Activated T-helper 17 cell treated with anti-CD3 and anti-CD28 coated beads, Interleukin-2, amount 50 U/mL, for 72 hours (primary cell): ENCODE results near the gene SLC6A18. TPM values are rescaled to one million over a fixed set of nuclear protein-coding genes. Genes with fewer than 3 reads are reported as not detected.

Experiments
- ATAC-seq: fragments of 150-1000 bp; cut with Tn5 transposase; replicated peaks from 2 replicates; pipeline ENCODE4 v1.10.0; 2021; ENCODE audit warnings: mild to moderate bottlenecking, moderate library complexity
- H3K27ac Mint-ChIP-seq: one replicate; pipeline ENCODE4 v1.8.0; 2022; ENCODE audit warnings: mixed read lengths
- H3K27me3 Mint-ChIP-seq: one replicate; pipeline ENCODE4 v1.8.0; 2022; ENCODE audit warnings: mixed read lengths
- H3K36me3 Mint-ChIP-seq: one replicate; pipeline ENCODE4 v1.8.0; 2022; ENCODE audit warnings: low read depth, mild to moderate bottlenecking, mixed read lengths
- H3K4me1 Mint-ChIP-seq: one replicate; pipeline ENCODE4 v1.8.0; 2022; ENCODE audit warnings: mixed read lengths
- H3K4me3 Mint-ChIP-seq: one replicate; pipeline ENCODE4 v1.8.0; 2022; ENCODE audit warnings: mild to moderate bottlenecking, mixed read lengths
- H3K9me3 Mint-ChIP-seq: one replicate; pipeline ENCODE4 v1.8.0; 2022; ENCODE audit warnings: mixed read lengths
- total RNA-seq, 2 donors: library from RNA; stranded (reverse); gene quantifications; one replicate each; pipeline ENCODE4 v1.2.3, GENCODE V29; 2022

The SLC6A18 gene
- total RNA-seq, 2 donors from 2014 or later: not detected

DNA sequence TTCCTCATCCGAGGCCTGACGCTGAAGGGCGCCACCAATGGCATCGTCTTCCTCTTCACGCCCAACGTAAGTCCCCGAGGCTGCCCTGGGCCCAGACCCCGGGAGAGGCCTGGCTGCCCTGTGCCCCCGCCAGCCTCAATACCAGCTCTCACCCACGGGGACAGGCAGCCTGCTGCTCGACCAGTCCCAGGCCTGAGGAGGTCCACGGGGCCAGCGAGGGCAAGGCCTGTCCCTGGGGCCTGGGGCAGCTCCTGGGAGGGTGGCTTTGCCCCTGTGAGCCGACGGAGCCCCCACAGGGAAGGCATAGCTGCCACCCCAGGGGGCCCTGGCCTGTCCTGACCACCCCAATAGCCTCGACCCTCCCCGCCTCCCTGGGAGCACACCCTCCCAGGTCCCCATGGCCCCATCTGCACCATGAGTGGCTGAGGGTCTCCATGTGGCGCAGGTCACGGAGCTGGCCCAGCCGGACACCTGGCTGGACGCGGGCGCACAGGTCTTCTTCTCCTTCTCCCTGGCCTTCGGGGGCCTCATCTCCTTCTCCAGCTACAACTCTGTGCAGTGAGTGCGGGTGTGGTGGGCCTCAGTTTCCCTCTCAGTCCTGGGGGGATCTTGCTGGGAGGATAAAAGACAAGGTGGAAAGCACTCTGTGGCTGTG, 11.5 kb upstream of the SLC6A18 start:
- H3K27me3 Mint-ChIP-seq: no peaks in the 10 kb centered on the region
- no peak for ATAC-seq
- H3K4me3 Mint-ChIP-seq: no peak overlapping the region

DNA sequence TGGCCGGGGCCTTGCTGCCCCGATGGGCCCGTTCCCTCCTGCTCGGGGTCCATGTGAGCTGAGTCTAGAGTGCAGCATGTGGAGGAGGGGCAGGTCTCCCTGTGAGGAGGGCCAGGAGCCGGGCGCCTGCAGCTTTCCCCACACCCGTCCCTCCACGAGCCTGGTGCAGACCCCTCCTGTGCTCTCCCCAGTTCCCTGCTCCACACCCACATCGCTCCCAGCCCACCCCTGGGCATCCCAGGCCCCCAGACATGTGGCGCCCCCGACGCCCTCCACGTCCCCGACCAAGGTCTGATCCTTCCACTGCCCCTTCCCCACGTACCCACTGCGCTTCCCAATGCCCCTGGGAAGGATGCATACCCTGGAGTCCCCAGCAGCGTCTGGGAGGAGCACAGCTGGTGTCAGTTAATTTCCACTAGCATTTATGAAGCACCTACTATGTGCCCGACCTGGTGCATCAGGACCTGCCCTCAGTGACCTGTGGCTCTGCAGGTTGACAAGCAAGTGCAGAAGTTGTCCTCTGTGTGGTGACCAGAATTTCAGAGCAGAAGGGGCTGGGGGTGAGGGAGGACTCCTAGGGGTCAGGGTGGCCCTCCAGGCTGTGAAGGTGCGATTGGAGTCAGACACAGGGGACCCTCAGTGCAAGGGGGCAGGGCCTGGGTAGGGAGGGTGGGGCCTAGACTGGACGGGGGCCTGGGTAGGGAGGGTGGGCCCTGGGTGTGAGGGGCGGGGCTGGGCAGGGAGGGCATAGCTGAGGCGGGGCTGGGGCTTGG, 10.8 kb upstream of the SLC6A18 start:
- H3K27me3 Mint-ChIP-seq: no peaks in the 10 kb centered on the region
- H3K36me3 Mint-ChIP-seq: no peaks in the 10 kb centered on the region
- no peaks in the 10 kb centered on the region for H3K9me3 Mint-ChIP-seq
- H3K4me1 Mint-ChIP-seq: no peaks in the 10 kb centered on the region
- no peak overlapping the region for H3K27ac Mint-ChIP-seq
- H3K4me3 Mint-ChIP-seq: no peak overlapping the region
- no peak for ATAC-seq

More for the DNA sequence above, 11.5 kb upstream of the SLC6A18 start:
- no peaks in the 10 kb centered on the region for H3K4me1 Mint-ChIP-seq
- H3K27ac Mint-ChIP-seq: no peak overlapping the region
- H3K9me3 Mint-ChIP-seq: no peaks in the 10 kb centered on the region
- H3K36me3 Mint-ChIP-seq: no peaks in the 10 kb centered on the region

DNA sequence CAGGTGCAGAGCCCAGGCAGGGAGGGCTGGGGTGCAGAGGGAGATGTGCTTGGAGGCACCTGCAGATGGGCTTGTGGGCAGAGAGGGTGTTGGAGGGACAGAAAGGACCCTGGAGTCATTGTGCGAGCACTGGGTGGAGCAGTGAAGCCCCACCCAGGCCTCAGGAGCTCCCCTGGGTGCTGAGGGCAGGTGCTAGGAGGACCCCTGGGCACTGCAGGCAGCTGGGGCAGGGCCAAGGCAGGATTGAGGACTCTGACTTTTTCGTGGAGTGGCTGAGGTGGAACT, 10.3 kb upstream of the SLC6A18 start:
- no peaks in the 10 kb centered on the region for H3K9me3 Mint-ChIP-seq
- no peaks in the 10 kb centered on the region for H3K27me3 Mint-ChIP-seq
- no peaks in the 10 kb centered on the region for H3K36me3 Mint-ChIP-seq
- no peak overlapping the region for H3K4me3 Mint-ChIP-seq
- no peak for ATAC-seq
- H3K4me1 Mint-ChIP-seq: no peaks in the 10 kb centered on the region
- no peak overlapping the region for H3K27ac Mint-ChIP-seq

DNA sequence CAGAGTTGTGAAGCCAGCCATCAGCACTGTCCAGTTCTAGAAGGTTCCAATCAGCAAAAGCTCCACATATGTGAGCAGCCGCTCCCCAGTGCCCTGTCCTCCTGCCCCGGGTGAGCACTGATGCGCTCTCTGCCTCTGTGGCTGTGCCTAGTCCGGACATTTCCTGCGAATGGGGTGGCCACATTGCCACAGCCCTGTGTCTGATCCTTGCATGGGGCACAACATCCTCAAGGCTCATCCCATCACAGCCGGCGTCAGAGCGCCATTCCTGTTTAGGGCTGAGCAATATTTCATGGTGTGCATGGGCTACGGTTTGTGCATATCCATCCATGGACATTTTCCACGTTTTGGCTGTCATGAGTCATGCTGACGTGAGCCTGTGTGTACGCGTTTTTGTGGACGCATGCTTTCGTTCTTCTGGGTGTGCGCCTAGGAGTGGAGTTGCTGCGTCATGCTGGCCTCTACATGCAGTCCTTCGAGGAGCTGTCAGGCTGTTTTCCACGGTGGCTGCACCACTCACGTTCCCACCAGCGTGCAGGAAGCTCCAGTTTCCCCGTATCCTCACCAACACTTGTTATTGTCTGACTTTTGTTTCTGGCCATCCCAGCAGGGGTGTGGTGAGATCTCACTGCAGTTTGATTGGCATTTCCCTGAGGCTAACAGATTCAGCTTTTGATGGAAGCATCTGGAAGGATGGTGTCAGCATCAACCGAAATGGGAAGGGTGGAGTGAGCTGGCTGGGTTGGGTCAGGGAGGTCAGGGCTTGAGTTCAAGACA, 9.7 kb upstream of the SLC6A18 start:
- no peak overlapping the region for H3K27ac Mint-ChIP-seq
- no peaks in the 10 kb centered on the region for H3K27me3 Mint-ChIP-seq
- H3K9me3 Mint-ChIP-seq: no peaks in the 10 kb centered on the region
- H3K4me3 Mint-ChIP-seq: no peak overlapping the region
- no peaks in the 10 kb centered on the region for H3K36me3 Mint-ChIP-seq
- H3K4me1 Mint-ChIP-seq: no peaks in the 10 kb centered on the region
- ATAC-seq: no peak

DNA sequence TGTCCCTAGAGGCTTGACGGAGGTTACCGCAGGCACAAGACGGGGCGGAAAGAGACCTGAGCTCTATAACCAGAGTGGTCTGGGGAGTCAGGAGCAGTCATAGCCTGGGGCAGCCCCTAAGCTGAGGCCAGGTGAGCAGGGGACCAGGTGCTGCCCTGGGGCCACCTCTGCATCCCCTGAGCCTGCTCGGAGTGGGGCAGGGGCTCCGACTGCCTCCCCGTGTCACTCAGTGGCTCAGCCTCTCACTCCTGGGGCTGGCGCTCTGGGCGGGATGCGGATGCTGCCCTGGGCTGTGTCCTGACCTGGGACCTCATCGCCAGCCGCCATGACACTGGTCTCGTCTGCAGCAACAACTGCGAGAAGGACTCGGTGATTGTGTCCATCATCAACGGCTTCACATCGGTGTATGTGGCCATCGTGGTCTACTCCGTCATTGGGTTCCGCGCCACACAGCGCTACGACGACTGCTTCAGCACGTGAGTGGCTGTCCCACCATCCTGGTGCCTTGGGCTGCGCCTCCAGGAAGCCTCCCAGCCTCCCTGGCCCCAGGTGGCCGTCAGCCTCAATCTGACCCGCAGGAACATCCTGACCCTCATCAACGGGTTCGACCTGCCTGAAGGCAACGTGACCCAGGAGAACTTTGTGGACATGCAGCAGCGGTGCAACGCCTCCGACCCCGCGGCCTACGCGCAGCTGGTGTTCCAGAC, 8.8 kb upstream of the SLC6A18 start:
- ATAC-seq: no peak
- H3K4me1 Mint-ChIP-seq: no peaks in the 10 kb centered on the region
- H3K27me3 Mint-ChIP-seq: no peaks in the 10 kb centered on the region
- H3K4me3 Mint-ChIP-seq: no peak overlapping the region
- H3K9me3 Mint-ChIP-seq: no peaks in the 10 kb centered on the region
- H3K27ac Mint-ChIP-seq: no peak overlapping the region
- no peaks in the 10 kb centered on the region for H3K36me3 Mint-ChIP-seq

DNA sequence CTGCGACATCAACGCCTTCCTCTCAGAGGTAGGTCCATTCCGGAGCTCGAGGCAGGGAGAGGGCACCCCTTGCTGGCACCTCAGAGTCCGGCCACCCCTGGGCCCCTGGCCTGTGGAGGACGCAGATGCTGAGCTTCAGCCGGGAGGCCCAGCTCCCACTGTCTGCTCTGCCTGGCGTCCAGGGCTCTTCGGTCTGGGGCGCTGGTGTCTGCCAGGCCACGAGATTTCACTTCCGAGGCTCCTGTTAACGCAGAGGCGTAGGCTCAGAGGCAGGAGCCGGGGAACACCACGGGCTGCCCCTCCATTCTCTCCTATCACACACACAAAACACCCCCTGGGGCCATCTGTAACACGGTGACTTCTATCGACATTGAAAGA, 8.3 kb upstream of the SLC6A18 start:
- H3K4me3 Mint-ChIP-seq: no peak overlapping the region
- no peaks in the 10 kb centered on the region for H3K36me3 Mint-ChIP-seq

DNA sequence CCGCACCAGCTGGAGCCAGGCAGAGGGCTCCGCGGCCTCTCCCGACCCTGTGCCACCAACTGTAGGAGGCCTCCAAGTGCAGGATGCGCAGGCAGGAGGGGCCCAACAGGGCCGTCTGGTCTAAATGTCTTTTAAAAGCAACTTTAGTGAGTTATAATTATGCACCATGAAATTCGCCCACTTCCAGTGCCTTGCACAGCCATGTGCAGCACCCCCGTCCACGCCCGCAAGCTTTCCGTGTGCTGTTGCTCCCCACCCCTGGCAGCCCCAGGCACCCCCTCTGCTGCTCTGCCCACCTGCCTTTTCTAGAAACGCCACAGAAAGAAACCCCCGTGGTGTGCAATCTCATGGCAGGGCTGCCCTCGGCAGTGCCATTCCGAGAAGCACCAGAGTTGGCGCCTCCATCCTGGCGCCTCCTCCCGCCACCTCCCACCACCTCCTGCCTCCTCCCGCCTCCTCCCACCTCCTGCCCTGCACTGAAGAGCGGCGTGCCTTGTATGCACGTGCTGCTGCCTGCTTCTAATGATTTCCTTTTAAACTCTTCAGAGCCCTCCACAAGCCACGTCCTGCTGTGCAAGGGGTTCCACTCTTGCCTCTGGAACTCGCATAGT, 7.5 kb upstream of the SLC6A18 start:
- H3K4me1 Mint-ChIP-seq: no peaks in the 10 kb centered on the region
- no peak overlapping the region for H3K27ac Mint-ChIP-seq
- H3K9me3 Mint-ChIP-seq: no peaks in the 10 kb centered on the region
- no peaks in the 10 kb centered on the region for H3K36me3 Mint-ChIP-seq
- ATAC-seq: no peak
- H3K27me3 Mint-ChIP-seq: no peaks in the 10 kb centered on the region
- H3K4me3 Mint-ChIP-seq: no peak overlapping the region

More for the DNA sequence above, 8.3 kb upstream of the SLC6A18 start:
- Mint-ChIP-seq H3K27me3 (no peaks in the 10 kb centered on the region), H3K27ac (no peak overlapping the region), H3K9me3 (no peaks in the 10 kb centered on the region), H3K4me1 (no peaks in the 10 kb centered on the region)
- no peak for ATAC-seq

DNA sequence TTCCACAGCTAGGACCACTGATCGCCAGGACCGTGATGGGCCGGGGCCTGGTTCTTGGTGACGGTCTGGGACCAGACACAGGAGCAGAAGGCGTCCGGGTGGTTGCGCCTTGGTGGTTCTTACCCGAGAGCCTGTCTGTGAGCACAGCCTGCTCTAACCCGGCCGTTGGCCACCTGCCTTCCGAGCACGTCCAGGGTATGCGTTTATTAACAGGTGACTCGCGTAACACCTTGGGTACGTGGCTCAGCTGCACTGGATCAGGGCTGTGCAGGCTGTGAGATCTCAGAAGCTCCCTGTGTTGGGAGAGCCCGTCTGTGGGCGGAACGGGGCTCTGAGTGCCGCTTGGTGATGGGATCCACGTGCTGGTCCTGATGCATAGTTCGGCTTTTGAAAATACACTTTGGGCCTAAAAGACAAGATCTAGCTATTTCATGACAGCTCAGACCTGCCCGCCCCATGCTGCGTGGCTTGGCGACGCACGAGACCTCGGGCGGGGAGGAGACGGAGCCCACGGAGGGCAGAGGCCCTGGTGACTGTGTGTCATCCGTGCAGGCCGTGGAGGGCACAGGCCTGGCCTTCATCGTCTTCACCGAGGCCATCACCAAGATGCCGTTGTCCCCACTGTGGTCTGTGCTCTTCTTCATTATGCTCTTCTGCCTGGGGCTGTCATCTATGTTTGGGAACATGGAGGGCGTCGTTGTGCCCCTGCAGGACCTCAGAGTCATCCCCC, 6.7 kb upstream of the SLC6A18 start:
- no peaks in the 10 kb centered on the region for H3K36me3 Mint-ChIP-seq
- no peak for ATAC-seq
- no peak overlapping the region for H3K4me3 Mint-ChIP-seq
- no peak overlapping the region for H3K27ac Mint-ChIP-seq
- H3K27me3 Mint-ChIP-seq: no peaks in the 10 kb centered on the region
- H3K4me1 Mint-ChIP-seq: no peaks in the 10 kb centered on the region
- no peaks in the 10 kb centered on the region for H3K9me3 Mint-ChIP-seq

DNA sequence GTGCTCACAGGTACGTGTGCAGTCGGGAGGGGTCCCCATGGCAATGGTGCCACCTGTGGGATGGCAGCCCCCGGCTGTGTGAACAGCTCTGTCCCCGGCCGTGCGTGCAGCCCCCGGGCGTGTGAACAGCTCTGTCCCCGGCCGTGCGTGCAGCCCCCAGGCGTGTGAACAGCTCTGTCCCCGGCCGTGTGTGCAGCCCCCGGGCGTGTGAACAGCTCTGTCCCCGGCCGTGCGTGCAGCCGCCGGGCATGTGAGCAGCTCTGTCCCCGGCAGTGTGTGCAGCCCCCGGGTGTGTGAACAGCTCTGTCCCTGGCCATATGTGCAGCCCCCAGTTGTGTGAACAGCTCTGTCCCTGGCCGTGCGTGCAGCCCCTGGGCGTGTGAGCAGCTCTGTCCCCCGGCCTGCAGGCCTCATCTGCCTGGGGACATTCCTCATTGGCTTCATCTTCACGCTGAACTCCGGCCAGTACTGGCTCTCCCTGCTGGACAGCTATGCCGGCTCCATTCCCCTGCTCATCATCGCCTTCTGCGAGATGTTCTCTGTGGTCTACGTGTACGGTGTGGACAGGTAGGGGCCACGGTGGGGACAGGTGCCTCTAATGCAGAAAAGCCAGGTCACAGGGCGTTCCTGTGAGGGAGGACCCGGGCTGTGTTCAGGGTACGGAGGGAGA, 5.9 kb upstream of the SLC6A18 start:
- H3K9me3 Mint-ChIP-seq: no peaks in the 10 kb centered on the region
- no peak for ATAC-seq
- no peaks in the 10 kb centered on the region for H3K36me3 Mint-ChIP-seq
- no peaks in the 10 kb centered on the region for H3K4me1 Mint-ChIP-seq
- H3K27me3 Mint-ChIP-seq: no peaks in the 10 kb centered on the region
- no peak overlapping the region for H3K4me3 Mint-ChIP-seq
- H3K27ac Mint-ChIP-seq: no peak overlapping the region

DNA sequence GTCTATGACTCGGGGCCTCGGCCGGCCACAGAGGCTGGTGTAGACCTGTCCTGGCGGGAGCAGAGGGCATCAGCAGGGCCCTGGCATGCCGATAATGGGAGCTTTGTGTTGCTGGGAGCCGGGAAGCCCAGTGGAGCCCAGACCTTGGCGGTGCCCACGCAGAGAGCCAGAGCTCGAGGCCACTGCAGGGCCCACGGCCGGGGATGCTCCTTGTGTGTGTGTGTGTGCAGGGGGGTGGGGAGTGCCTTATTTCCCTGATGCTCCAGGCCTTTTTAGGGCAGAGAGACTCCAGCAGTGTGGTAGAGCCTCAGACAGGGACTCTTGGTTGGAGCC, 5.4 kb upstream of the SLC6A18 start:
- H3K27me3 Mint-ChIP-seq: no peaks in the 10 kb centered on the region
- H3K4me1 Mint-ChIP-seq: no peaks in the 10 kb centered on the region
- no peaks in the 10 kb centered on the region for H3K36me3 Mint-ChIP-seq
- H3K9me3 Mint-ChIP-seq: no peaks in the 10 kb centered on the region
- no peak for ATAC-seq
- no peak overlapping the region for H3K27ac Mint-ChIP-seq
- no peak overlapping the region for H3K4me3 Mint-ChIP-seq

DNA sequence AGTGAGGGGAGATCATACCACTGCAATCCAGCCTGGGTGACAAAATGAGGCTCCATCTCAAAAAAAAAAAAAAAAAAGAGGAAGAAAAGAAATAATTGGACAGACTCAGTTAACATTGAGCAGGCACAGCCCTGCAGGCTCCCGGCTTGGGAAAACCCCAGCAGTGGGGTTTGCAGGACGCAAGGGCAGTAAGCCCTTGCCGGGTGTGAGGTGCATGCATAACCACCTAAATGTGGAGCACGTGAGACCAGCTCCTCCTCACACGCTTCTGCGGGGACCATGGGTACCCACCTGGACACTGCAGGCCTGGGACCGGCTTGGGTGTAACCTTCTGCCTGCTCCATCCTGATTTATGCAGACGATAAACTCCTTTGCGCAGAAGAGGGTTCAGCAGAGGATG, 4.8 kb upstream of the SLC6A18 start:
- Mint-ChIP-seq H3K4me1 (no peaks in the 10 kb centered on the region), H3K9me3 (no peaks in the 10 kb centered on the region), H3K27ac (no peak overlapping the region), H3K27me3 (no peaks in the 10 kb centered on the region), H3K36me3 (no peaks in the 10 kb centered on the region), H3K4me3 (no peak overlapping the region)
- no peak for ATAC-seq

DNA sequence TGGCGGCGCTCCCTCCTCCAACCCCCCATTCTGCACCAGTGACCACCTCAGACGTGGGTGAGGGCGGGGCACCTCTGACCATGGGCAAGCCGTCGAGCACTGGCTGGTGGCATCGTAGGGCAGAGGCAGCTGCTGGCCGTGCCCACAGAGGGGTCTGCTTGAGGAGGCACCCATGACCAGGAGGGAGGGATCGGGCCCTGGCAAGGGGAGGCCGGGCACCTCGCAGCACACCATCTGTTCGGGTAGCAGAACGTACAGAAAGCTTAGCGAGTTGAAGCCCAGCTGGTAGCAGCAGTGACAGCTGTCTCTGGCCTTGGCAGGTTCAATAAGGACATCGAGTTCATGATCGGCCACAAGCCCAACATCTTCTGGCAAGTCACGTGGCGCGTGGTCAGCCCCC, 4.3 kb upstream of the SLC6A18 start:
- no peak for ATAC-seq
- Mint-ChIP-seq H3K4me1 (no peaks in the 10 kb centered on the region), H3K4me3 (no peak overlapping the region), H3K27me3 (no peaks in the 10 kb centered on the region), H3K36me3 (no peaks in the 10 kb centered on the region), H3K9me3 (no peaks in the 10 kb centered on the region), H3K27ac (no peak overlapping the region)

DNA sequence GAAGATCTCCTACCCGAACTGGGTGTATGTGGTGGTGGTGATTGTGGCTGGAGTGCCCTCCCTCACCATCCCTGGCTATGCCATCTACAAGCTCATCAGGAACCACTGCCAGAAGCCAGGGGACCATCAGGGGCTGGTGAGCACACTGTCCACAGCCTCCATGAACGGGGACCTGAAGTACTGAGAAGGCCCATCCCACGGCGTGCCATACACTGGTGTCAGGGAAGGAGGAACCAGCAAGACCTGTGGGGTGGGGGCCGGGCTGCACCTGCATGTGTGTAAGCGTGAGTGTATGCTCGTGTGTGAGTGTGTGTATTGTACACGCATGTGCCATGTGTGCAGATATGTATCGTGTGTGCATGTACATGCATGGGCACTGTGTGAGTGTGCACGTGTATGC, 3.5 kb upstream of the SLC6A18 start:
- ATAC-seq: no peak
- Mint-ChIP-seq H3K4me1 (no peaks in the 10 kb centered on the region), H3K9me3 (no peaks in the 10 kb centered on the region), H3K27me3 (no peaks in the 10 kb centered on the region), H3K27ac (no peak overlapping the region), H3K36me3 (no peaks in the 10 kb centered on the region), H3K4me3 (no peak overlapping the region)
